Naive B cell (primary cell): ENCODE data around the gene L2HGDH. TPM values are rescaled to one million over a fixed set of nuclear protein-coding genes. Genes with fewer than 3 reads are reported as not detected.
"Not testable (repeated sequence)": the region's sequence is repeated elsewhere in the genome, so short reads cannot be mapped to it uniquely, and the experiment has no call there.

Experiments used
- ATAC-seq, 2 donors: fragments of 150-1000 bp; cut with Tn5 transposase; 2 replicates each; pipeline ENCODE4 v1.10.0; 2021; ENCODE audit warnings: low read depth in 2 of 2, mild to moderate bottlenecking in 2 of 2, moderate library complexity in 2 of 2
- DNase-seq: peaks from one replicate; pipeline ENCODE4 v3.0.0; 2022
- H3K27ac Mint-ChIP-seq, 6 donors: one replicate each; pipeline ENCODE4 v1.8.0; 2020 to 2022; ENCODE audit warnings: mild to moderate bottlenecking in 6 of 6, mixed read lengths in 6 of 6, moderate library complexity in 5 of 6, inconsistent platforms in 2 of 6
- H3K27me3 Mint-ChIP-seq, 3 donors: one replicate each; pipeline ENCODE4 v1.8.0; 2021 to 2022; ENCODE audit warnings: mixed read lengths in 3 of 3, mild to moderate bottlenecking in 1 of 3
- H3K36me3 Mint-ChIP-seq, 2 donors: one replicate each; pipeline ENCODE4 v1.8.0; 2020 to 2022; ENCODE audit warnings: mixed read lengths in 2 of 2, inconsistent platforms in 1 of 2, mild to moderate bottlenecking in 1 of 2
- H3K4me1 Mint-ChIP-seq, 3 donors: one replicate each; pipeline ENCODE4 v1.8.0; 2020 to 2022; ENCODE audit warnings: mixed read lengths in 3 of 3, inconsistent platforms in 1 of 3, mild to moderate bottlenecking in 1 of 3, moderate library complexity in 1 of 3
- H3K4me3 Mint-ChIP-seq, 8 donors: one replicate each; pipeline ENCODE4 v1.8.0; 2020 to 2022; ENCODE audit warnings: mild to moderate bottlenecking in 8 of 8, mixed read lengths in 8 of 8, moderate library complexity in 8 of 8, inconsistent platforms in 2 of 8
- H3K9me3 Mint-ChIP-seq, 7 donors: one replicate each; pipeline ENCODE4 v1.8.0; 2020 to 2022; ENCODE audit warnings: mixed read lengths in 7 of 7, mild to moderate bottlenecking in 5 of 7, inconsistent platforms in 2 of 7, moderate library complexity in 1 of 7
- polyA plus RNA-seq, 6 donors: library from polyadenylated mRNA; unstranded; fragments of 300-500 nt; fragmentation: Illumina TruSeq; gene quantifications; one replicate each; pipeline ENCODE4 v1.2.3, GENCODE V29; 2021; ENCODE audit warnings: low read depth in 6 of 6

Gene L2HGDH
- polyA plus RNA-seq, 6 donors from 2014 or later, result 1.5 to 3.6 (median 2.2) TPM; not detected in 1

DNA sequence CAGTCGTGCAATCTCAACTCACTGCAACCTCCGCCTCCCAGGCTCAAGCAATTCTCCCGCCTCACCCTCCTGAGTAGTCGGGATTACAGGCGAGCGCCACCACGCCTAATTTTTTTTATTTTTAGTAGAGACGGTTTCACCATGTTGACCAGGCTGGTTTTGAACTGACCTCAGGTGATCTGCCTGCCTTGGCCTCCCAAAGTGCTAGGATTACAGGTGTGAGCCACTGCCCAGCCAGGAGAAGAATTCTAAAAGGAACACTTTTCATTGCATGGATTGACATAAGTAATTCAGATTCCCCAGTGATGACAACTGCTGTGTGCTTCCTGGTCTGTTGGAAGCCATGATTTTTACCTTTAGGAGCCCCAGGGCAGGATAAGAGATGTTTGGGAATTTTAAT lies 22.2 kb upstream of the L2HGDH start:
- H3K36me3 Mint-ChIP-seq, result peaks cover 7 to 9% of the 10 kb centered on the region in 2 donors
- ATAC-seq (no peak), DNase-seq (no peak)
- no peaks in the 10 kb centered on the region for H3K9me3 Mint-ChIP-seq
- peaks cover 13 to 15% (median 13%) of the 10 kb centered on the region in 3 donors for H3K4me1 Mint-ChIP-seq
- no peak overlapping the region for H3K27ac Mint-ChIP-seq
- H3K4me3 Mint-ChIP-seq, result no peak overlapping the region
- no peaks in the 10 kb centered on the region for H3K27me3 Mint-ChIP-seq

DNA sequence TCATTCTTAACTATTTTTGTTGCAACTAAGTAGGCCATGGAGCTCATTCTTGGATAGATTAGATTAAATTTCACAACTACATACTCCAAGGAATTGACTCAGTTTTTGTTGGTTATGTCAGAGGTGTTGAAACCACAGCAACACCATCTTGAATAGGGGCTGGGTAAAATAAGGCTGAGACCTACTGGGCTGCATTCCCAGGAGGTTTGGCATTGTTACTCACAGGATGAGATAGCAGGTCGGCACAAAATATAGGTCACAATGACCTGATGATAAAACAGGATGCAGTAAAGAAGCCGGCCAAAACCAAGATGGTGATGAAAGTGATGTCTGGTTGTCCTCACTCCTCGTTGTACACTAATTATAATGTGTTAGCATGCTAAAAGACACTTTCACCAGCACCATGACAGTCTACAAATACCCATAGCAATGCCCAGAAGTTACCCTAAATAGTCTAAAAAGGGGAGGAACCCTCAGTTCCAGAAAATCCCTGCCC lies 21.0 kb upstream of the L2HGDH start:
- H3K27me3 Mint-ChIP-seq, result no peaks in the 10 kb centered on the region
- peaks cover 7 to 9% of the 10 kb centered on the region in 2 donors for H3K36me3 Mint-ChIP-seq
- H3K4me1 Mint-ChIP-seq, result peaks cover 13 to 15% (median 13%) of the 10 kb centered on the region in 3 donors
- peak overlapping the region in 1 of 6 donors; percentile 60 for H3K27ac Mint-ChIP-seq
- no peaks in the 10 kb centered on the region for H3K9me3 Mint-ChIP-seq
- ATAC-seq, result no peak
- H3K4me3 Mint-ChIP-seq, result no peak overlapping the region
- no peak for DNase-seq

DNA sequence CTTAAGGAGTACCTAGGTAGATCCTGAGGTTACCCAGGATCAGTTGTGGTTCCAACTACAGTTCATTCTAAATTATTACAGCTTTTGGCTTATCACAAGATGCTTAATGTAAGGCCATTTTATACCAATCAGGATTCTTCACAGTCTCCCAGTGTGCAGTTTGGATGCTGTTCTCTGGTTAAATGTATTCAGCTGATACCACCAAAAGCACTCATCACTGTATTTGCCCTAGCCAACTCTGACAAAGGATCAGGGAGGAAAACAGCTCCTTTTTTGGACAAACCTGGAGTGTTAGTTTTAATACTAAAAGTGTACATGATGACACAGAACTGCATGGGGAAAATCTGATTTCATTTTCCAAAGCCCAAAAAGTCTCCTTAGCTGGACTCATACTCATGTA lies 19.6 kb upstream of the L2HGDH start:
- Mint-ChIP-seq H3K4me3 (no peak overlapping the region), H3K27ac (no peak overlapping the region), H3K4me1 (peaks cover 13 to 14% (median 13%) of the 10 kb centered on the region in 3 donors), H3K36me3 (peaks cover 7 to 9% of the 10 kb centered on the region in 2 donors), H3K27me3 (no peaks in the 10 kb centered on the region), H3K9me3 (no peaks in the 10 kb centered on the region)
- no peak for ATAC-seq
- no peak for DNase-seq

DNA sequence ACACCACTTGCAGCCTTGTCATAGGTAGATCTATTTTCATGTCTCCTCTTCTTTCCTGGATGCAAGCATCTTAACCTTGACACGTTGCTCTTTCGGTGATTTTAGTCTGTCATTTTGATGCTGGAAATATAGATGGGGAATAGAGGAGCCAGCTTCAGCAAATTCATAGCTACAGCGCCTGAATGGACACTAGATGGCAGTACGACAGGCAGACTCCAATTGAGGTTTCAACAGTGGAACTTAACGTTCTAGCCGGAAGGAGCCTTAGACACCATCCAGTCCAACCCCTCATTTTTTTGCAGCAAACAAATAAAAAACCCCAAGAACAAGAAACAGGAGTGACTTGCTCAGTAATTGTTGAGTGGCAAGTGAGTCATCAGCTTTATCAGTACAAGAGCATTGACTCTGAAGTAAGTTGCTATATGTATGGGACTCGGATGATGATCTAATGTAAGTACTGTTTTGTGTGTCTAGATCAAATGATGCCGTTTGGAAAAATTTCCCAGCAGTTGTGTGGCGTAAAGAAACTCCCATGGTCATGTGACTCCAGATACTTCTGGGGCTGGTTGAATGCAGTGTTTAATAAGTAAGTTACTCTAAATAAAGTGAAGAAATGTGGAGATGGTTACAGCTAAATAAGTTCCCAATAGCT lies 9.1 kb upstream of the L2HGDH start:
- H3K27me3 Mint-ChIP-seq, result no peaks in the 10 kb centered on the region

GRCh38 chr14:50320283-50320682 lies 8.3 kb upstream of the L2HGDH start:
- H3K27me3 Mint-ChIP-seq, result no peaks in the 10 kb centered on the region
- no peak overlapping the region for H3K4me3 Mint-ChIP-seq
- no peak overlapping the region for H3K27ac Mint-ChIP-seq
- no peak for ATAC-seq
- H3K36me3 Mint-ChIP-seq, result peaks cover 0 to 3% of the 10 kb centered on the region in 2 donors
- H3K4me1 Mint-ChIP-seq, result peaks cover 12 to 31% (median 23%) of the 10 kb centered on the region in 3 donors
- no peaks in the 10 kb centered on the region for H3K9me3 Mint-ChIP-seq
- DNase-seq, result no peak

More for the DNA sequence above, 9.1 kb upstream of the L2HGDH start:
- Mint-ChIP-seq H3K36me3 (peaks cover 0 to 3% of the 10 kb centered on the region in 2 donors), H3K4me3 (no peak overlapping the region), H3K9me3 (no peaks in the 10 kb centered on the region), H3K27ac (no peak overlapping the region), H3K4me1 (peaks cover 10 to 26% (median 17%) of the 10 kb centered on the region in 3 donors)
- DNase-seq, result peak; percentile 58
- ATAC-seq, result peak; percentile 96 to 97

DNA sequence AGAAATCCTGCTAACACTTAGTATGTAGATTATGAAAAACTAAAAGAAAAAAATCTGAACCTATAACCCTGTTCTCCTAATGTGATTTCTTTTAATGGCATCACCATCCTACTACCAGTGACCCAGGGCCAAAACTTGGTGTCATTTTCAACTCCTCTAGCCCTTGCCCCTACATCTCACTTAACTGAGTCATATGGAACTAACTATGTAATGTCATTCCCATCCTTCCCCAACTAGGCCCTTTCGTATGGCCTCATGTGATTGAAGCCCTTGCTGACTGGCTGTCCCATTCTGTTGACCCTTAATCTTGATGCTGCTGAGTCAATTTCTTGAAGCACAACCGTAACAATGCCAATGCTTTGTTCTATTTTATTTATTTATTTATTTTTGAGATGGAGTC lies 7.7 kb upstream of the L2HGDH start:
- no peak for DNase-seq
- Mint-ChIP-seq H3K27ac (no peak overlapping the region), H3K27me3 (no peaks in the 10 kb centered on the region)

DNA sequence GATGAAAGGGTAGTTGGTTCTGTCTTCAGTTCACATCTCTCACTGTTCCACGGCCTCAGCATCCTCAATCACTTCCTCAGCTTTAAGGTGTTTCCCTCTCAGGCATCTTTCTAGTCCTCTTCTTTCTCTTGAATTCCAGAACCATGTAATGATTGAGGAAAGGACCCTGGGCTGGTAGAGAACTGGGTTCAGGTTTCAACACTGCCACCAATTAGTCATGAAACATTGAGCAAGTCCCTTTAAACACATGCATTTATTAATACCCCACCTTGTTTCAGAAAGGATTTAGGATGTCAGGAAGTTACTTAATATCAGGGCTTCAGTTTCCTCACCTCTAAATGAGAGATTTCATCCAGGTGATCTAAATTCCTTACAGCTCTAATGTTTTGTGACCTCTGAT lies 7.3 kb upstream of the L2HGDH start:
- H3K9me3 Mint-ChIP-seq, result no peaks in the 10 kb centered on the region
- no peak overlapping the region for H3K4me3 Mint-ChIP-seq
- no peak overlapping the region for H3K27ac Mint-ChIP-seq
- no peaks in the 10 kb centered on the region for H3K27me3 Mint-ChIP-seq
- DNase-seq, result no peak
- no peak for ATAC-seq
- peaks cover 0 to 1% of the 10 kb centered on the region in 2 donors for H3K36me3 Mint-ChIP-seq
- peaks cover 12 to 31% (median 24%) of the 10 kb centered on the region in 3 donors for H3K4me1 Mint-ChIP-seq

More for the DNA sequence above, 7.7 kb upstream of the L2HGDH start:
- no peak overlapping the region for H3K4me3 Mint-ChIP-seq
- no peak for ATAC-seq
- H3K4me1 Mint-ChIP-seq, result peaks cover 12 to 31% (median 23%) of the 10 kb centered on the region in 3 donors
- H3K9me3 Mint-ChIP-seq, result no peaks in the 10 kb centered on the region
- H3K36me3 Mint-ChIP-seq, result peaks cover 0 to 3% of the 10 kb centered on the region in 2 donors

DNA sequence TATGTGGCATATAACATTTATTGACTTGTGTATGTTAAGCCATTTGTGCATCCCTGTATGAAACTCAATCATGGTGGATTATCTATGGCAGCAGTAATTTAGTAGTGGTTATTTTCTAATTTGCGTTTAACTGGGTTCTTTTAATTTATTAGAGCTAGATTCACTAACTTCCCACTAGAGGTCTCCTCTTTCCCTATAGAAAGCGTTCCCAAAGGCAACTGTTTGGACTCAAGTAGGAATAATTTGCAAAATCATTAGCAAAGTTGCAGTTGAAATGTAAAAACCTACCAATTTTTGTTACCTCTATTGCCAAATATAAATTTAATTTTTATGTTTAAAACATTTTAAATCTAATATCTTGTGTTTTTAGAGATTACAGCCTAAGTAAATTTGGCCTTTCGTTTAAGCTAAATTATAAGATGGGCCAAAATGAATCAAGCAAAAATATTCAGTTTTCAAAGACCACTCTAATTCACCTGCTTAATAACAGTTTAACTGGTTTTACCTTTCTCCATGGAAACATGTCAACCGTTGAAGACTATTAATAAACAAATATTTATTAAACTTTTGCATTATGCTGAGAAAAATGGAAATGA lies 6.1 kb upstream of the L2HGDH start:
- Mint-ChIP-seq H3K9me3 (no peaks in the 10 kb centered on the region), H3K36me3 (no peaks in the 10 kb centered on the region), H3K27ac (no peak overlapping the region), H3K27me3 (no peaks in the 10 kb centered on the region), H3K4me1 (peaks cover 18 to 37% (median 36%) of the 10 kb centered on the region in 3 donors), H3K4me3 (no peak overlapping the region)
- no peak for ATAC-seq
- DNase-seq, result peak; percentile 8

DNA sequence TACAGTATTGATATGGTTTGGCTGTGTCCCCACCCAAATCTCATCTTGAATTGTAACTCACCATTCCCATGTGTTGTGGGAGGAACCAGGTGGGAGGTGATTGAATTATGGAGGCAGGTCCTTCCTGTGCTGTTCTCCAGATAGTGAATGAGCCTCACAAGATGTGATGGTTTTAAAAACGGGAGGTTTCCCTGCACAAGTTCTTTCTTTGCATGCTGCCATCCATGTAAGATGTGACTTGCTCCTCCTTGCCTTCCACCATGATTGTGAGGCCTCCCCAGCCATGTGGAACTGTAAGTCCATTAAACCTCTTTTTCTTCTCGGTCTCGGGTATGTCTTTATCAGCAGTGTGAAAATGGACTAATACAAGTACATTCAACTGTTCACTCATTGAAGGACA lies 2.1 kb upstream of the L2HGDH start:
- not testable (repeated sequence) for ATAC-seq, H3K27me3 Mint-ChIP-seq, DNase-seq, H3K9me3 Mint-ChIP-seq, H3K36me3 Mint-ChIP-seq
- peaks cover 30 to 48% (median 42%) of the 10 kb centered on the region in 3 donors for H3K4me1 Mint-ChIP-seq
- peak overlapping the region in 5 of 8 donors; percentile 77 to 98 (median 96) for H3K4me3 Mint-ChIP-seq
- peak overlapping the region in 4 of 6 donors; percentile 3 to 88 (median 35) for H3K27ac Mint-ChIP-seq

DNA sequence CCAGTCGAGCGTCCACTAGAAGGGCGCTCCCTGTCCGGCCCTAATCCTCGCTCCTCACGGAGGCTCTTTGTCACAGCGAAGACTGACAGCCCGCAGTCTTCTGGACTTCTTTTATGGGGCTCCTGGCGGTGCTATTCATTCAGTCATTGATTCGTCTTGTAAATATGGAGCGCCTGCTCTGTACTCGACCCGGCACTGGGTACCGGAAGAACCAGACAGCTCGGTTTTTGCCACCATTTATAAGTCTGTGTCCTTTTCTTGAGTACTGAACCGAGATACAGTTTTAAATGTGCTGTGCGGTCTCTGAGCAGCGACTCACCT lies 665 bp upstream of the L2HGDH start:
- H3K36me3 Mint-ChIP-seq, result no peaks in the 10 kb centered on the region
- peaks cover 23 to 44% (median 33%) of the 10 kb centered on the region in 3 donors for H3K4me1 Mint-ChIP-seq
- no peaks in the 10 kb centered on the region for H3K9me3 Mint-ChIP-seq
- ATAC-seq, result peak; percentile 41 to 45
- H3K27me3 Mint-ChIP-seq, result no peaks in the 10 kb centered on the region
- H3K4me3 Mint-ChIP-seq, result peak overlapping the region; percentile 91 to 98 (median 96)
- no peak for DNase-seq
- H3K27ac Mint-ChIP-seq, result peak overlapping the region; percentile 92 to 99 (median 96)

- peak overlapping the region; percentile 67 to 99 (median 94) for H3K27ac Mint-ChIP-seq
- ATAC-seq (no peak), DNase-seq (no peak)
- peaks cover 22 to 34% (median 23%) of the 10 kb centered on the region in 3 donors for H3K4me1 Mint-ChIP-seq
- H3K4me3 Mint-ChIP-seq, result peak overlapping the region; percentile 91 to 98 (median 96)
- H3K27me3 Mint-ChIP-seq, result no peaks in the 10 kb centered on the region
- no peaks in the 10 kb centered on the region for H3K36me3 Mint-ChIP-seq
- no peaks in the 10 kb centered on the region for H3K9me3 Mint-ChIP-seq
Measured at GRCh38 chr14:50311337-50311971, 575 bp downstream of the L2HGDH start.

DNA sequence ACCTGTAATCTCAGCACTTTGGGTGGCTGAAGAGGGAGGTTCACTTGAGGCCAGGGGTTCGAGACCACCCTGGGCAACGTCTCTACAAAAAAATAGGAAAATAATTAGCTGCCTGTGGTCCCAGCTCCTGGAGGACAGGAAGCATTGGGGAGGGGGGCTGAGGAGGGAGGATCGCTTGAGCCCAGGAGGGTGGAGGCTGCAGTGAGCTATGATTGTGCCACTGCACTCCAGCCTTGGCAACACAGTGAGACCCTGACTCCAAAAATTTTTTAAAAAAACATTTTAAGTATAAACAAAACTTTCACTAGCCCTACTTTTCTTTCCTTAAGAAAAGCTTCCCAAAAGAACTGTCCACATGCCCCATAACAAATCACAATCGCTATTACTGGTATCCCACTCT lies 1.6 kb downstream of the L2HGDH start:
- Mint-ChIP-seq H3K4me3 (peak overlapping the region in 7 of 8 donors; percentile 22 to 94 (median 56)), H3K36me3 (no peaks in the 10 kb centered on the region), H3K4me1 (peaks cover 14 to 25% (median 19%) of the 10 kb centered on the region in 3 donors), H3K27ac (peak overlapping the region in 2 of 6 donors; percentile 3 to 16), H3K9me3 (no peaks in the 10 kb centered on the region), H3K27me3 (no peaks in the 10 kb centered on the region)
- ATAC-seq (no peak), DNase-seq (no peak)

GRCh38 chr14:50308363-50308915 lies 3.6 kb downstream of the L2HGDH start:
- no peaks in the 10 kb centered on the region for H3K36me3 Mint-ChIP-seq
- no peaks in the 10 kb centered on the region for H3K27me3 Mint-ChIP-seq
- H3K27ac Mint-ChIP-seq, result no peak overlapping the region
- no peak for DNase-seq
- H3K4me3 Mint-ChIP-seq, result peak overlapping the region in 1 of 8 donors; percentile 15
- H3K4me1 Mint-ChIP-seq, result peaks cover 9 to 15% (median 14%) of the 10 kb centered on the region in 3 donors
- no peak for ATAC-seq
- H3K9me3 Mint-ChIP-seq, result no peaks in the 10 kb centered on the region
